Common myeloid progenitor, CD34-positive (primary cell): ENCODE measurements around the gene ANKRD63.

Experiments
- CTCF ChIA-PET: fragments of 350-600 bp; sonication (Branson Sonifier 250); formaldehyde crosslinking; loops from one replicate; lab custom pipeline; 2021; ENCODE audit warnings: antibody characterized with exemption; lab: Charles Lee
- POLR2A ChIA-PET: fragments of 350-600 bp; sonication (Branson Sonifier 250); formaldehyde crosslinking; loops from one replicate; lab custom pipeline; 2021; ENCODE audit warnings: antibody characterized with exemption; lab: Charles Lee
- DNase-seq, 3 donors: peaks; one replicate each; pipeline versions ENCODE4 v3.0.0 to v3.0.0-alpha.2; 2013
- H3K27ac ChIP-seq, 2 experiments: 1 replicate in 1 of 2; 2 replicates in 1 of 2; pipeline ENCODE4 v1.7.0; 2013; ENCODE audit warnings: inconsistent platforms in 2 of 2, low read length in 2 of 2, mild to moderate bottlenecking in 2 of 2, low read depth in 1 of 2, moderate library complexity in 1 of 2; ENCODE audit not compliant: severe bottlenecking in 2 of 2, insufficient read depth in 1 of 2, poor library complexity in 1 of 2
- H3K27me3 ChIP-seq, 5 experiments: replicated peaks in 2 of 5; 1 replicate in 3 of 5; 2 replicates in 2 of 5; pipeline versions ENCODE4 v1.6.1 to v1.7.0; 2013; ENCODE audit warnings: low read length in 4 of 5, mild to moderate bottlenecking in 2 of 5, moderate library complexity in 2 of 5, inconsistent platforms in 1 of 5; ENCODE audit not compliant: insufficient read depth in 5 of 5, control insufficient read depth in 4 of 5
- H3K36me3 ChIP-seq, 4 experiments: 1 replicate in 2 of 4; 2 replicates in 2 of 4; pipeline versions ENCODE4 v1.6.1 to v1.7.0; 2013; ENCODE audit warnings: low read length in 3 of 4, control low read depth in 1 of 4, mild to moderate bottlenecking in 1 of 4; ENCODE audit not compliant: control insufficient read depth in 4 of 4, insufficient read depth in 4 of 4
- H3K4me1 ChIP-seq, 4 experiments: 1 replicate in 3 of 4; 2 replicates in 1 of 4; pipeline versions ENCODE4 v1.6.1 to v1.7.1; 2013; ENCODE audit warnings: low read length in 3 of 4, mild to moderate bottlenecking in 3 of 4, control low read depth in 1 of 4, inconsistent platforms in 1 of 4, moderate library complexity in 1 of 4; ENCODE audit not compliant: control insufficient read depth in 4 of 4, insufficient read depth in 4 of 4; ENCODE audit errors: control extremely low read depth in 1 of 4
- H3K4me3 ChIP-seq, 7 experiments: 1 replicate in 4 of 7; 2 replicates in 3 of 7; pipeline versions ENCODE4 v1.5.1 to v1.7.0; 2013; ENCODE audit warnings: mild to moderate bottlenecking in 7 of 7, low read length in 6 of 7, moderate library complexity in 6 of 7, inconsistent platforms in 2 of 7, low read depth in 2 of 7, control low read depth in 1 of 7; ENCODE audit not compliant: insufficient read depth in 4 of 7, control insufficient read depth in 1 of 7; ENCODE audit errors: extremely low read depth in 1 of 7
- H3K9me3 ChIP-seq, 5 experiments: 1 replicate in 4 of 5; 2 replicates in 1 of 5; pipeline versions ENCODE4 v1.6.1 to v1.7.1; 2013; ENCODE audit warnings: low read length in 4 of 5, mild to moderate bottlenecking in 2 of 5, inconsistent platforms in 1 of 5, low read depth in 1 of 5, moderate library complexity in 1 of 5; ENCODE audit not compliant: control insufficient read depth in 4 of 5, insufficient read depth in 2 of 5; ENCODE audit errors: control extremely low read depth in 1 of 5
- WGBS: methylation state at CpG from one replicate; pipeline ENCODE4 v1.1.5; 2013; ENCODE audit not compliant: insufficient coverage; 5-methylcytosine and 5-hydroxymethylcytosine counted together

The ANKRD63 gene

GRCh38 chr15:40271685-40272484, 11.0 kb downstream of the ANKRD63 start:
- H3K4me1 ChIP-seq = peaks cover 0 to 15% (median 5%) of the 10 kb centered on the region in 4 experiments
- 98% methylated on average over 23 of the region's 25 CpGs for WGBS
- POLR2A ChIA-PET = interaction anchor here (0.6 kb wide), 1 partner anchor 56 kb away, joined by 4 read pairs; no protein-coding TSS in a partner anchor
- no peak for DNase-seq
- no peaks in the 10 kb centered on the region for H3K36me3 ChIP-seq
- H3K4me3 ChIP-seq = no peak overlapping the region
- no peak overlapping the region for H3K27ac ChIP-seq
- H3K27me3 ChIP-seq = no peaks in the 10 kb centered on the region
- H3K9me3 ChIP-seq = no peaks in the 10 kb centered on the region
- CTCF ChIA-PET = interaction anchor here (0.8 to 14.9 kb wide), 12 partner anchors 8 to 224 kb away, joined by 3 to 337 read pairs (median 50); partner anchors contain the start of genes CCDC9B, PAK6 and PLCB2

GRCh38 chr15:40270246-40270995, 12.4 kb downstream of the ANKRD63 start:
- H3K27me3 ChIP-seq = no peaks in the 10 kb centered on the region
- no peaks in the 10 kb centered on the region for H3K36me3 ChIP-seq
- 82% methylated on average over 9 of the region's 11 CpGs for WGBS
- POLR2A ChIA-PET = interaction anchor here (0.5 kb wide), 1 partner anchor 92 kb away, joined by 4 read pairs; no protein-coding TSS in a partner anchor
- DNase-seq = no peak
- H3K4me1 ChIP-seq = peaks cover 0 to 3% (median under 1%) of the 10 kb centered on the region in 4 experiments
- no peak overlapping the region for H3K4me3 ChIP-seq
- CTCF ChIA-PET = interaction anchor here (1.0 to 14.9 kb wide), 9 partner anchors 10 to 223 kb away, joined by 3 to 337 read pairs (median 75); partner anchors contain the start of genes CCDC9B and PLCB2
- no peaks in the 10 kb centered on the region for H3K9me3 ChIP-seq
- H3K27ac ChIP-seq = no peak overlapping the region

- H3K4me3 ChIP-seq = no peak overlapping the region
- no peak for DNase-seq
- no peaks in the 10 kb centered on the region for H3K36me3 ChIP-seq
- POLR2A ChIA-PET = no interaction called here
- no peaks in the 10 kb centered on the region for H3K4me1 ChIP-seq
- no peaks in the 10 kb centered on the region for H3K27me3 ChIP-seq
- no peaks in the 10 kb centered on the region for H3K9me3 ChIP-seq
- 96% methylated on average over 4 of the region's 4 CpGs for WGBS
- CTCF ChIA-PET = interaction anchor here (1.0 to 14.9 kb wide), 7 partner anchors 10 to 222 kb away, joined by 3 to 310 read pairs (median 75); partner anchors contain the start of gene CCDC9B
- H3K27ac ChIP-seq = no peak overlapping the region
Observed at GRCh38 chr15:40269604-40270003, 13.3 kb downstream of the ANKRD63 start.

DNA sequence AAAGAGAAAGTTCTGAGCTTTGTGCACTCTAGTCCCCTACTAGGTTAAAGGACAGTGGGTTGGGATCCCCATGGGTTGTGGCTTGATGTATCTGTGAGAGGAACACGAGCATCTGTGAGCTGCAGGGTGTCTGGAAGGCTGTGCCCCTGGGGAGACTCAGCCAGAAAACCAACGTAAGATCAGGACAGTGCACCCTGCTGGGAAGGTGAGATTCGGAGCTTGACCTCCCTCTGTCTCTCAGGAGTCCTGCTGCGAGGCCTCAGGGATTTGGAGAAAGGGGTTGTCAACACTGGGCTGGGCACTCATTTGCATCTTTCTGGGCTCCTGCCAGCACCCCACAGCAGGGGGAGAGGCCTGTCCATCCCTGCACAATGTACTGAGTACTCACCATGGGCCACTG, 15.2 kb downstream of the ANKRD63 start:
- ChIA-PET POLR2A (no interaction called here), CTCF (interaction anchor here (0.6 to 14.9 kb wide), 12 partner anchors 12 to 222 kb away, joined by 3 to 310 read pairs (median 3); no protein-coding TSS in a partner anchor)
- H3K27ac ChIP-seq = no peak overlapping the region
- H3K36me3 ChIP-seq = no peaks in the 10 kb centered on the region
- H3K4me1 ChIP-seq = no peaks in the 10 kb centered on the region
- peaks cover 0 to 4% (median 0%) of the 10 kb centered on the region in 5 experiments for H3K27me3 ChIP-seq
- no peak overlapping the region for H3K4me3 ChIP-seq
- H3K9me3 ChIP-seq = no peaks in the 10 kb centered on the region
- WGBS = 96% methylated on average over 4 of the region's 4 CpGs
- DNase-seq = no peak

DNA sequence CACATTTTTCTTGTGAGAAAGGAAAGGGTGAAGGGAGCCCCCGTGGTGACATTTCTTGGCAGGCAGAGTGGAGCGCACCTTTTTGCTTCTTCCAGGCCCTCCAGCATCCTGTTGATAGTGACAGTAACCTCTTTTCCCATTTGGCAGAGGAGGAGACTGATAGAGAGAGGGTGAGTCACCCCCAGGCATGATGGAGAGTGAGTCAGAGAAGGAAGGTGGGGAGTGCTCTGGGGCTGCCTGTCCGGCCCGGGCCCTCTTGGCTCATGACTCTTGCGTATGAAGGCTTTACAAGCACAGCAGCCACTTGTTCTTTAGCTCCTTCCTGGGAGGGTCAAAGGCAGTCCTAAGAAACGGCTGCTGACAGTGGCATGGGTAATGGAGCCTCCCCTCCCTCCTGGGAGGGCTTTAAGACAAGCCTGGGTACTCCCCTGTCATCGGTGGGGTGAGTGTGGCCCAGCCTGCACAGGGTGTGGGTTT, 16.0 kb downstream of the ANKRD63 start:
- CTCF ChIA-PET = interaction anchor here (0.6 to 14.9 kb wide), 6 partner anchors 12 to 48 kb away, joined by 3 to 310 read pairs (median 4); no protein-coding TSS in a partner anchor

GRCh38 chr15:40265875-40266274, 17.0 kb downstream of the ANKRD63 start:
- ChIA-PET POLR2A (no interaction called here), CTCF (interaction anchor here (1.1 to 5.7 kb wide), 4 partner anchors 7 to 48 kb away, joined by 6 to 49 read pairs (median 16); no protein-coding TSS in a partner anchor)
- Histone ChIP-seq H3K36me3 (no peaks in the 10 kb centered on the region), H3K4me3 (no peak overlapping the region), H3K9me3 (no peaks in the 10 kb centered on the region), H3K27ac (no peak overlapping the region), H3K4me1 (no peaks in the 10 kb centered on the region), H3K27me3 (peaks cover 0 to 4% (median 0%) of the 10 kb centered on the region in 5 experiments)
- WGBS = 97% methylated on average over 20 of the region's 20 CpGs
- DNase-seq = no peak

More for the DNA sequence above, 16.0 kb downstream of the ANKRD63 start:
- Histone ChIP-seq H3K27me3 (peaks cover 0 to 4% (median 0%) of the 10 kb centered on the region in 5 experiments), H3K9me3 (no peaks in the 10 kb centered on the region), H3K4me1 (no peaks in the 10 kb centered on the region), H3K27ac (no peak overlapping the region), H3K36me3 (no peaks in the 10 kb centered on the region), H3K4me3 (no peak overlapping the region)
- WGBS = 88% methylated on average over 6 of the region's 7 CpGs
- DNase-seq = no peak
- POLR2A ChIA-PET = no interaction called here
